Measurements from ENCODE around the gene CX3CR1.

DNA sequence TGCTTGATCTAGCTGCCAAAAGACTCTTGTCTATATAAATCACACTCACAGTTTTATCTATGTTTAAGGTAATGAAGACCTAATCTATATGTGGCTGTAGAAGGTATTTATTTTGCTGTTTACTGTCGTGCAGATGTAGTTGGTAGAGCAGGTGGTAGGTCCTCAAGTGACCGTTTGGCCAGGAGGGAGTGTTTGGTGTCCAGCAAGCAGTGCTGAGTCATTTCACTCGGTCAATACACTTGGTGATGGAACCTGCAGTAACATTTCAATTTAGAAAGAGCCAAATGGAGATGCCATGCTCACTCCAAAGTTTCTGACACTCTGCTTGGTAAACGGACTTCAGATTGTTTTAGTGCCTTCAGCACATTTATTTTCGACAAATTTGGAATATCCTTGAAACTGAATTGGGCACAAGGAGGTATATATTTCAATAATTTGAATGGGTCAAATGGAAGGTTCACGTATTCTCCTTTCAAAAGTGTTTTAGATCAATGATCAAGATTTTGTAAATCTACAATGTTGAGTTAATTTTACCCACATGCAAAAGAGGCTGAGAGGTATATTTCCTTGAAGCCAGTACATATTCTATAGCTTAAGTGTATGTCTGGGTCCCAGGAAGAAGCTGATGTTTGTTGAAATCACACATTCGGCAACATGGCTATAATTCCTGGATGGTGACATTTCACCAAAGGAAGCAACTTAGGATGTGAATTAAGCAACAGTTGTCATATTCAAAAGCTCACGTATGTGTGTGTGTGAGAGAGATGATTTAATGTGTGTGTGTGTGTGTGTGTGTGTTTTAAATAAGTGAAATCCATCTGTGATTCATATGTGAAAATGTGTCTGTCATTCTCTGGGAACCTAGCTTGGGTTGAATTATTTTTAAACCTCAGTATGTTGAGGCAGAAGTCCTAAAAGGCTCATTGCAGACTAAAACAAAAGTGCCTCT, 7.7 kb upstream of the CX3CR1 start:
- no peak for TF ChIP-seq EZH2 (IDR thresholded peaks at IDR 0.05; ENCODE audit: low read length, unreplicated experiment)
- TF ChIP-seq, protein P1, sequence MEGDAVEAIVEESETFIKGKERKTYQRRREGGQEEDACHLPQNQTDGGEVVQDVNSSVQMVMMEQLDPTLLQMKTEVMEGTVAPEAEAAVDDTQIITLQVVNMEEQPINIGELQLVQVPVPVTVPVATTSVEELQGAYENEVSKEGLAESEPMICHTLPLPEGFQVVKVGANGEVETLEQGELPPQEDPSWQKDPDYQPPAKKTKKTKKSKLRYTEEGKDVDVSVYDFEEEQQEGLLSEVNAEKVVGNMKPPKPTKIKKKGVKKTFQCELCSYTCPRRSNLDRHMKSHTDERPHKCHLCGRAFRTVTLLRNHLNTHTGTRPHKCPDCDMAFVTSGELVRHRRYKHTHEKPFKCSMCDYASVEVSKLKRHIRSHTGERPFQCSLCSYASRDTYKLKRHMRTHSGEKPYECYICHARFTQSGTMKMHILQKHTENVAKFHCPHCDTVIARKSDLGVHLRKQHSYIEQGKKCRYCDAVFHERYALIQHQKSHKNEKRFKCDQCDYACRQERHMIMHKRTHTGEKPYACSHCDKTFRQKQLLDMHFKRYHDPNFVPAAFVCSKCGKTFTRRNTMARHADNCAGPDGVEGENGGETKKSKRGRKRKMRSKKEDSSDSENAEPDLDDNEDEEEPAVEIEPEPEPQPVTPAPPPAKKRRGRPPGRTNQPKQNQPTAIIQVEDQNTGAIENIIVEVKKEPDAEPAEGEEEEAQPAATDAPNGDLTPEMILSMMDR (conservative IDR thresholded peaks at IDR 0.05; ENCODE audit: low read depth, low read length), result no peak
